Kidney epithelial cell (primary cell): ENCODE results near the gene POU2AF1. TPM values are rescaled to one million over a fixed set of nuclear protein-coding genes. Genes with fewer than 3 reads are reported as not detected.

Experiments used
- DNase-seq: peaks from one replicate; pipeline ENCODE4 v3.0.0-alpha.2; 2010; ENCODE audit warnings: low read depth
- H3K27me3 ChIP-seq: 2 replicates; pipeline ENCODE4 v1.6.0; 2011; ENCODE audit warnings: low read length; ENCODE audit not compliant: control insufficient read depth, insufficient read depth
- H3K36me3 ChIP-seq: 2 replicates; pipeline ENCODE4 v1.5.1; 2011; ENCODE audit warnings: low read length; ENCODE audit not compliant: control insufficient read depth, insufficient read depth
- H3K4me3 ChIP-seq: 2 replicates; pipeline ENCODE4 v1.5.1; 2011; ENCODE audit warnings: low read depth, mild to moderate bottlenecking, control low read depth, low read length
- total RNA-seq: library from RNA; depleted of rRNA; stranded (reverse); fragments of >200 nt; gene quantifications from 2 replicates; pipeline ENCODE4 v1.2.3, GENCODE V29; 2015
- TF ChIP-seq, protein P1 (sequence below): IDR thresholded peaks from 2 replicates; pipeline ENCODE4 v1.5.1; 2011; ENCODE audit warnings: mild to moderate bottlenecking, moderate library complexity, low read length, control low read depth, inconsistent platforms; ENCODE audit not compliant: insufficient read depth, poor library complexity, severe bottlenecking

POU2AF1 gene
- total RNA-seq, 1 donor from 2014 or later: not detected

DNA sequence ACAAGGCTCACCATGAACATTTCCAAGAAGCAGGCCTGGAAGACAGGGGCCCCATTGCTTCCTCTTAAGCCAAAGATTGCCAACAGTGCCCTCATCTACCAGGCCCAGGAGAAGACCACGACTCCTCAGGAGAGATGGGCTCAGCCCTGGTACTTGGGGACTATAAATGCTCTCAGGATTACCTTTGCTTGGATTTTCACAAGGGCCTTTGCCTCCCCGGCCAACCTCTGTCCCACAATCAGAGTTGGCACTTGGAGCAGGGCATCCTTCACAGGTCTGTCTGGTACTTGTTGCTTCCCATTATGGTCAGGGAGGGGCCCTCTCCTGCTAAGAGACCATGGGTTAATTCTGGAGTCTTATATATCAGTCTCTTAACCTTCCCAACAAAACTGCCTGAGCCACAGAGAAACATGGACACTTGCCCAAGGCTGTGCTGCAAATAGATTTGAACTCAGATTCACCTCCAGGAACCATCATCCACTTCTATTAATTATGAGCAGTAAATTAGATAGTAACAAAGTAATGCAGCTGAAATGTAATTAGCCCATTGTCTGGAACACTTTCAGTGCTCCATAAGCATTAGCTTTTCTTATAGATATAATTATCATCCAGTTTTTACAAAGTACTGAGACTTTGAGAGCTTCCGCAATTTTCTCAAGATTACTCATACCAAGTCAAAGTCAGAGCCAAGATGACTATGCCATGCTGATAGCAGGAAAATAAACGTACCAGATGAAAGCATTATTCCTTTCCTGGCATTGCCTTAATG, 47.2 kb downstream of the POU2AF1 start:
- no peaks in the 10 kb centered on the region for H3K27me3 ChIP-seq
- TF ChIP-seq, protein P1, sequence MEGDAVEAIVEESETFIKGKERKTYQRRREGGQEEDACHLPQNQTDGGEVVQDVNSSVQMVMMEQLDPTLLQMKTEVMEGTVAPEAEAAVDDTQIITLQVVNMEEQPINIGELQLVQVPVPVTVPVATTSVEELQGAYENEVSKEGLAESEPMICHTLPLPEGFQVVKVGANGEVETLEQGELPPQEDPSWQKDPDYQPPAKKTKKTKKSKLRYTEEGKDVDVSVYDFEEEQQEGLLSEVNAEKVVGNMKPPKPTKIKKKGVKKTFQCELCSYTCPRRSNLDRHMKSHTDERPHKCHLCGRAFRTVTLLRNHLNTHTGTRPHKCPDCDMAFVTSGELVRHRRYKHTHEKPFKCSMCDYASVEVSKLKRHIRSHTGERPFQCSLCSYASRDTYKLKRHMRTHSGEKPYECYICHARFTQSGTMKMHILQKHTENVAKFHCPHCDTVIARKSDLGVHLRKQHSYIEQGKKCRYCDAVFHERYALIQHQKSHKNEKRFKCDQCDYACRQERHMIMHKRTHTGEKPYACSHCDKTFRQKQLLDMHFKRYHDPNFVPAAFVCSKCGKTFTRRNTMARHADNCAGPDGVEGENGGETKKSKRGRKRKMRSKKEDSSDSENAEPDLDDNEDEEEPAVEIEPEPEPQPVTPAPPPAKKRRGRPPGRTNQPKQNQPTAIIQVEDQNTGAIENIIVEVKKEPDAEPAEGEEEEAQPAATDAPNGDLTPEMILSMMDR: no peak
- no peak overlapping the region for H3K4me3 ChIP-seq
- H3K36me3 ChIP-seq: no peaks in the 10 kb centered on the region
- no peak for DNase-seq

DNA sequence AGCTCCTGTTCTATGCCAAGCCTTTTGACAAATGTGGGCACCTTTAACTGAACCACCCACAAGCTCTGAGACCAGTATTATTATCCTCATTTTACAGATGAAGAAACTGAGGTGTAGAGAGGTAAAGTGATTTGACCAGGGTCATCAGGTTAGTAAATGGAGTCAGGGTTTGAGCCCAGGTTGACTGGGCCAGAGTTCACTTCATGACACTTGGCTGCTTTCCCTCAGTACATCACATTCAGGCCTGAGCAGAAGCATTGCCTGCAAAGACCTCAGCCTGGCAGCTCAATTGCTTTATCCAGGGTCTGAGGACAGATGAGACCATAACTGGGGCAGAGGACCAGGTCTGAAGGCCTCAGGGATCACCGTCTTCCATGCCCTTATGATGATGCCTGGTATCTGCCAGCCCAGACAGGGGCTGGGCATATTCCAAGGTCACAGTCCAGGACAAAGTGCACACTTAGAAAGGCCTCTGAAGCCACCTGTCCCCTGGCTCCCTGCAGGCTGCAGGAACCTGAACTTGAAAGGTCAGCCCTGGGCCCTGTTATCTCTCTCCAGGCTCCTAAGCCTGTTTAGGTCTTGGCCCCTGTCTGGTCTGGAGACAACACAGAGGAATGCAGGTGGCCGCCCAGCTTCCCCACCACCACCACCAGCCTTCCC, 48.7 kb downstream of the POU2AF1 start:
- TF ChIP-seq, protein P1: no peak
- H3K27me3 ChIP-seq: no peaks in the 10 kb centered on the region
- H3K36me3 ChIP-seq: no peaks in the 10 kb centered on the region
- no peak overlapping the region for H3K4me3 ChIP-seq
- DNase-seq: no peak

DNA sequence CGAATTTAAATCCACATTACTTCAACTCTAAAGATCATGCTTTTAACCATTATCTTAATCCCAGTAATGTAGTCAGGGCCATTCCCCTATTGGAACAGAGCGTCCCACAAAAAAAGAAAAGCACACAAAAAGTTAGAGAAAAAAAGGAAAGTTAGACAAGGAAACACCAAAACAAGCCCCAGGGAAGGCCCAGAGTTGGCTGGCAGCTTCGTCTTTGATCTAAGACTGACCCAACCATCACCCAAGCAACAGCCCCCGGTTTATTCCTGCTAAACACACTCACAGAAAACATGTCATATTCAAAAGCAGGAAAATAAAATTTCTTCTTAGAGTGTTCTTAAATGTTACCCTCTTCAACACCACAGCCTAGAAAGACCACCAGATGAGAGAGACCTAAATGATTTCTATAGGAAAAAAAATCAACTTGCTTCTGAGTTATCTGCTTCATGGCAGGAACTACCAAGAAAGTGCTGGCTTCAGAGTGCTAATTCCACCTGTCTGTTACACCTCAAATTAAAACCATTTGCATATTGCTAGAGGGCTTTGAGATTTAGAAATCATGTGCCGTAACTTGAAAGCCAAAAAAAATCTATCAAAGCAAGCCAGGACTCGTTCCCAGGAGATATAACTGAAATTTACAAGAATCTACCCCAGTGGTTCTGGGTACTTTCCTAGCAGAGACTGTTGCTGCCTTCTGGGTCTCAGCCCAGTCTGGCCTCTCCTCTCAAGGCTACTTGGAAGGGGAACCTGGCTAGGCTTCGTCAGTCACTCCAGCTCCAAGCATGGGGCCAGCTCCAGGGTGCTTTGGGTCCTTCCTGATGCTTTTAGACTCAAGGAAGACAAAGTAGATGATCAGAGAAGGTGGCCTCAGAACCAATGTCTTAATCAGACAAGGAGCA, 49.5 kb downstream of the POU2AF1 start:
- TF ChIP-seq, protein P1: no peak
- H3K4me3 ChIP-seq: no peak overlapping the region
- H3K36me3 ChIP-seq: no peaks in the 10 kb centered on the region
- H3K27me3 ChIP-seq: no peaks in the 10 kb centered on the region
- no peak for DNase-seq

DNA sequence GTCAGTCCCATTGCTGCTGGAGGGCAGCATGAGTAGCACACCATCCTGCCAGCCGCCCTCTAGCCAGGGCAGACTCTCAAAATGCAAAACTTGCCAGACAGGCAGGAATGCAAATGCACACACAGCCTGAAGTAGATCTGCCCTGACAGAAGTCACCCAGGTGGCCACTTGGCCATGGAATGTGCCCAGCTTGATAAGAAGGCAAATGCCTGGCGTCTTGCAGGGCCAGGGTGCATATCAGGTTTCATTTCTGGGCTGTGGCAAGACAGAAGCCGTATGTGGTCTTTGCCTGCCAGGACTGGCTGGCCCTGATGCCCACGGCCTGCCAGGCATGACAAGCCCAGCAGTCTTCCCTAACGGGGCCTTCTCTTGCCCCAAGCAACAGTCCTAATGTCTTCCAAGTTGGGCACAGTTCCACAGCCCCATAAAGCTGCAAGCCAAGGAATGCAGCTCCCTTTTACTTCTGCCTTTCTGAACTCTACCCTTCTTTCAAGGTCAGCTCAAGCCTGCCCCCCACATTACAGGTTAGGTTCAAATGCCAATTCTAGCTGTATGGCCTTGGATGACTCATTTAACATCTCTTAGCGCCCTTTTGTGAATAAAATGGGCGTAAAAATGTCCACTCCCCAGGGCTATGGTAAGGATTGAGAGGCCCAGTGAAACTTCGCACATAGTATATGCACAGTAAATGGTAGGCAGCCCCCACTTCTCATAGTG, 51.0 kb downstream of the POU2AF1 start:
- no peaks in the 10 kb centered on the region for H3K36me3 ChIP-seq
- DNase-seq: no peak
- no peaks in the 10 kb centered on the region for H3K27me3 ChIP-seq
- TF ChIP-seq, protein P1: no peak
- H3K4me3 ChIP-seq: no peak overlapping the region

DNA sequence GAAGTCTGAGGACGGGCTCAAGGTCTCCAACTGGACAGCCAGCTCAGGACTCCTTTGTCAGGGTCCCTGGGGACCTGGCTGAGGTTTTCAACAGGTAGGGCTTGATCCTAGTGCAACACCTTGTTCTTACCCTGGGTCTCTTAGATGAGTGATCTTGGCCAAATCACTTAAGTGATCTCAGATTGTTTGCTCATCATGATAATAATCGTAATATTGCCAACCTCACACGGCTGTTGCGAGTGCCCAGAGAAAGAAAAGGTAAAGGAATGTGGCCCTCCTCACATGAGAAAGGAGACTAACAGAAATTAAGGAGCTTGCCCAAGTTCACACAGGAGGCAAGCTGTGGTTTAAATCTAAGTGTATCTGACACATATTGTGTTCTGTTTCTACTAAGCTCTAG, 52.3 kb downstream of the POU2AF1 start:
- TF ChIP-seq, protein P1: no peak
- no peaks in the 10 kb centered on the region for H3K27me3 ChIP-seq
- H3K36me3 ChIP-seq: no peaks in the 10 kb centered on the region
- no peak for DNase-seq
- H3K4me3 ChIP-seq: no peak overlapping the region
